Neuron (in vitro differentiated cells): ENCODE measurements around the gene IGF2BP2.
A peak's percentile ranks its signal among the peaks of the same experiment; 100 is the strongest.
"Not testable (repeated sequence)": the region's sequence is repeated elsewhere in the genome, so short reads cannot be mapped to it uniquely, and the experiment has no call there.

ENCODE experiments used
- H2AFZ ChIP-seq: one replicate; pipeline ENCODE4 v1.6.1; 2013; ENCODE audit warnings: low read depth, mild to moderate bottlenecking, inconsistent platforms, low read length, moderate library complexity
- H3K27me3 ChIP-seq: one replicate; pipeline ENCODE4 v1.6.1; 2013; ENCODE audit warnings: low read length; ENCODE audit not compliant: insufficient read depth
- H3K36me3 ChIP-seq: one replicate; pipeline ENCODE4 v1.6.1; 2013; ENCODE audit warnings: low read length; ENCODE audit not compliant: insufficient read depth
- H3K4me1 ChIP-seq: one replicate; pipeline ENCODE4 v1.6.1; 2013; ENCODE audit warnings: low read length; ENCODE audit not compliant: insufficient read depth
- H3K4me3 ChIP-seq: 2 replicates; pipeline ENCODE4 v1.5.1; 2013; ENCODE audit warnings: mild to moderate bottlenecking, low read length, moderate library complexity
- H3K9me3 ChIP-seq: one replicate; pipeline ENCODE4 v1.6.1; 2013; ENCODE audit warnings: low read length

IGF2BP2 gene

GRCh38 chr3:185825006-185825638, at the start of gene IGF2BP2:
Gene IGF2BP2, minus strand, starts transcription at chr3:185825042. Its CDS starts 82 bp downstream, at chr3:185824960.
- Histone ChIP-seq H3K9me3 (no peaks in the 10 kb centered on the region), H3K36me3 (peaks cover 13% of the 10 kb centered on the region), H3K4me1 (peaks cover 27% of the 10 kb centered on the region), H2AFZ (peak within 1 kb of the TSS; percentile 85), H3K4me3 (peak within 1 kb of the TSS; percentile 99), H3K27me3 (no peaks in the 10 kb centered on the region)

GRCh38 chr3:185874119-185874518, 49.3 kb upstream of the IGF2BP2 start:
- no peaks in the 10 kb centered on the region for H3K4me1 ChIP-seq

GRCh38 chr3:185867650-185868049, 42.8 kb upstream of the IGF2BP2 start:
- H3K4me3 ChIP-seq, result no peak overlapping the region
- no peak overlapping the region for H2AFZ ChIP-seq
- no peaks in the 10 kb centered on the region for H3K27me3 ChIP-seq
- H3K36me3 ChIP-seq, result no peaks in the 10 kb centered on the region
- H3K4me1 ChIP-seq, result no peaks in the 10 kb centered on the region
- no peaks in the 10 kb centered on the region for H3K9me3 ChIP-seq

More at GRCh38 chr3:185874119-185874518, 49.3 kb upstream of the IGF2BP2 start:
- no peaks in the 10 kb centered on the region for H3K9me3 ChIP-seq
- no peaks in the 10 kb centered on the region for H3K27me3 ChIP-seq
- no peak overlapping the region for H3K4me3 ChIP-seq
- no peak overlapping the region for H2AFZ ChIP-seq
- no peaks in the 10 kb centered on the region for H3K36me3 ChIP-seq

GRCh38 chr3:185866995-185867394, 42.2 kb upstream of the IGF2BP2 start:
- no peaks in the 10 kb centered on the region for H3K27me3 ChIP-seq
- no peaks in the 10 kb centered on the region for H3K36me3 ChIP-seq
- no peak overlapping the region for H2AFZ ChIP-seq
- H3K4me1 ChIP-seq, result no peaks in the 10 kb centered on the region
- no peaks in the 10 kb centered on the region for H3K9me3 ChIP-seq
- H3K4me3 ChIP-seq, result no peak overlapping the region

- Histone ChIP-seq H3K4me3 (no peak overlapping the region), H3K4me1 (no peaks in the 10 kb centered on the region), H3K27me3 (no peaks in the 10 kb centered on the region), H3K9me3 (no peaks in the 10 kb centered on the region), H2AFZ (no peak overlapping the region), H3K36me3 (no peaks in the 10 kb centered on the region)
These were observed 41.7 kb upstream of the IGF2BP2 start for GRCh38 chr3:185866555-185866954.

GRCh38 chr3:185865247-185865646, 40.4 kb upstream of the IGF2BP2 start:
- Histone ChIP-seq H3K4me3 (no peak overlapping the region), H3K36me3 (no peaks in the 10 kb centered on the region), H3K9me3 (no peaks in the 10 kb centered on the region), H3K4me1 (no peaks in the 10 kb centered on the region), H3K27me3 (no peaks in the 10 kb centered on the region), H2AFZ (no peak overlapping the region)

GRCh38 chr3:185864767-185865166, 39.9 kb upstream of the IGF2BP2 start:
- H3K4me3 ChIP-seq, result no peak overlapping the region
- no peaks in the 10 kb centered on the region for H3K9me3 ChIP-seq
- no peak overlapping the region for H2AFZ ChIP-seq
- no peaks in the 10 kb centered on the region for H3K27me3 ChIP-seq
- no peaks in the 10 kb centered on the region for H3K4me1 ChIP-seq
- H3K36me3 ChIP-seq, result no peaks in the 10 kb centered on the region

GRCh38 chr3:185862920-185863319, 38.1 kb upstream of the IGF2BP2 start:
- no peak overlapping the region for H3K4me3 ChIP-seq

GRCh38 chr3:185859294-185859972, 34.6 kb upstream of the IGF2BP2 start:
- Histone ChIP-seq H2AFZ (no peak overlapping the region), H3K9me3 (no peaks in the 10 kb centered on the region), H3K4me3 (no peak overlapping the region), H3K27me3 (no peaks in the 10 kb centered on the region), H3K36me3 (no peaks in the 10 kb centered on the region), H3K4me1 (no peaks in the 10 kb centered on the region)

More at GRCh38 chr3:185862920-185863319, 38.1 kb upstream of the IGF2BP2 start:
- H3K9me3 ChIP-seq, result no peaks in the 10 kb centered on the region
- no peaks in the 10 kb centered on the region for H3K4me1 ChIP-seq
- no peaks in the 10 kb centered on the region for H3K27me3 ChIP-seq
- no peak overlapping the region for H2AFZ ChIP-seq
- H3K36me3 ChIP-seq, result no peaks in the 10 kb centered on the region

- no peak overlapping the region for H2AFZ ChIP-seq
- no peaks in the 10 kb centered on the region for H3K9me3 ChIP-seq
- no peaks in the 10 kb centered on the region for H3K36me3 ChIP-seq
- no peak overlapping the region for H3K4me3 ChIP-seq
- no peaks in the 10 kb centered on the region for H3K4me1 ChIP-seq
- H3K27me3 ChIP-seq, result no peaks in the 10 kb centered on the region
These were observed 33.8 kb upstream of the IGF2BP2 start for GRCh38 chr3:185858502-185859225.

- no peak overlapping the region for H2AFZ ChIP-seq
- no peaks in the 10 kb centered on the region for H3K9me3 ChIP-seq
- H3K4me3 ChIP-seq, result no peak overlapping the region
- H3K36me3 ChIP-seq, result no peaks in the 10 kb centered on the region
- no peaks in the 10 kb centered on the region for H3K27me3 ChIP-seq
- H3K4me1 ChIP-seq, result no peaks in the 10 kb centered on the region
These were observed 32.4 kb upstream of the IGF2BP2 start for GRCh38 chr3:185857208-185857607.

- Histone ChIP-seq H3K4me1 (no peaks in the 10 kb centered on the region), H3K27me3 (no peaks in the 10 kb centered on the region), H2AFZ (no peak overlapping the region), H3K4me3 (no peak overlapping the region), H3K36me3 (no peaks in the 10 kb centered on the region), H3K9me3 (no peaks in the 10 kb centered on the region)
These were observed 31.8 kb upstream of the IGF2BP2 start for GRCh38 chr3:185856652-185857051.

GRCh38 chr3:185853771-185854170, 28.9 kb upstream of the IGF2BP2 start:
- H3K4me1 ChIP-seq, H2AFZ ChIP-seq, H3K4me3 ChIP-seq, H3K9me3 ChIP-seq, H3K36me3 ChIP-seq, H3K27me3 ChIP-seq: not testable (repeated sequence)
